D721Med (cell line): ENCODE results near the gene SEC14L6.
"Not testable (repeated sequence)": the region's sequence is repeated elsewhere in the genome, so short reads cannot be mapped to it uniquely, and the experiment has no call there.

Source experiments
- DNase-seq: peaks from one replicate; pipeline ENCODE4 v3.0.0; 2011; ENCODE audit warnings: low spot score; ENCODE audit not compliant: insufficient read length
- FAIRE-seq: peaks from 2 replicates; lab custom pipeline; 2011; peaks lifted over from hg19 to GRCh38; lab: Jason Lieb, UNC
- CTCF ChIP-seq: IDR thresholded peaks from 2 replicates; pipeline ENCODE4 v1.5.1; 2012; ENCODE audit warnings: mild to moderate bottlenecking, control low read depth; ENCODE audit not compliant: insufficient read depth; ENCODE audit errors: missing control alignments

The SEC14L6 gene

GRCh38 chr22:30566125-30566524 is 19.6 kb upstream of the SEC14L6 start:
- no peak for DNase-seq
- no peak for FAIRE-seq
- TF ChIP-seq CTCF, result no peak

DNA sequence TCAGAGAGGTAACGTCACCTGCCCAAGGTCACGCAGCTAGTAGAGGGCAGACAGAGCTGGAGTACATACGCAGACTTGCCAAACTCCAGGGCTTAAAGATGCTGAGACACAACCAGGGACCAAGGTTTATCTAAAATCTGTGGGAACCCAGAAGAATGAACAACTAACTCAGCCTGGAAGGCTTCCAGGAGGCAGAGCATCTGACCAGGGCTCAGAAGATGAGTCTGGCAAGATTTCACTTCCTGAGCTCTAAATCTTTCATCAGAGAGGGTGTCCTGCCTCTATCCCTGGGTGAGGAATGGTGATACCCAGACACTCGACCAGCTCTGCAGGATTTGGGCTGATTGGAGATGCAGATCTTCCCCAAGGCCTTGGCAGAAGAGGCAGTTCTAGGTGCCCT is 18.8 kb upstream of the SEC14L6 start:
- TF ChIP-seq CTCF, result no peak
- FAIRE-seq (no peak), DNase-seq (no peak)

- DNase-seq, result no peak
- no peak for TF ChIP-seq CTCF
- FAIRE-seq, result no peak
These were observed 18.2 kb upstream of the SEC14L6 start for GRCh38 chr22:30564761-30565119.

GRCh38 chr22:30564045-30564760 is 17.7 kb upstream of the SEC14L6 start:
- FAIRE-seq (no peak), DNase-seq (no peak)
- TF ChIP-seq CTCF, result no peak

DNA sequence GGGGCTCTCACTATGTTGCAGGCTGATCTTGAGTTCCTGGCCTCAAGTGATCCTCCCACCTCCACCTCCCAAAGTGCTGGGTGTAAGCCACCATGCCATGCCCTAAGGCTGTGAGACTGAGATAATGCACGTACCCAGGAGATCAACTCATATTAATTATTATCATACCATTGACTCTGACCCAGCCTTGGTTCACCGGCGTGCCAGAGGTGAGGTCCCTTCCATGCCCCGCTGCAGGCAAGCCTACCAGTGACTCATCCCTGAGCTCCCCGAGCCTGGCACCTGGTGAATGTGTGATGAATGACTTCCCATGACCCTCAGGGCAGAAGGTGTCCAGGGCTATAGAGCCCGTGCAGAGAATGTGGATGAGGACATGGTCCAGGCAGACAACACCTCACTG is 15.8 kb upstream of the SEC14L6 start:
- no peak for TF ChIP-seq CTCF
- no peak for FAIRE-seq
- DNase-seq, result no peak

- no peak for FAIRE-seq
- TF ChIP-seq CTCF, result no peak
- DNase-seq, result no peak
These were observed 15.1 kb upstream of the SEC14L6 start for GRCh38 chr22:30561402-30562189.

DNA sequence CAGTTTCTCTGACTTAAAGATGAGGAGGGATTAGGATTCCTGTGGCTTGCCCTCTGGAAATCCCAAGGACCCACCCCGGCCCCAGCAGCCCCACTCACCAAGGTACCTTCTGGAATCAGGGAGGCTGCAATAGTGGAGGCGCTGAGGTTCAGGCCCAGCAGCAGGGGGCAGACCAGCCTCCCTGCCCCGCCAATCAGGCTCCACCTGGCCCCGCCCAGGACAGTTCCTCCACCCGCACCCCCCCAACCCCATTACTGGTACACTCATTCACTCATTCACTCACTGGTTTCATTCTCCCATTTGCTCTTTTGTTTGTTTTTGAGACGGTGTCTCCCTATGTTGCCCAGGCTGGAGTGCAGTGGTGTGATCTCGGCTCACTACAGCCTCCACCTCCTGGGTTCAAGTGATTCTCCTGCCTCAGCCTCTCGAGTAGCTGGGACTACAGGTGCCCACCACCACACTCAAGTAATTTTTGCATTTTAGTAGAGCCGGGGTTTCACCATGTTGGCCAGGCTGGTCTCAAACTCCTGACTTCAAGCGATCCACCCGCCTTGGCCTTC is 14.2 kb upstream of the SEC14L6 start:
- FAIRE-seq, DNase-seq: not testable (repeated sequence)
